Esophagus muscularis mucosa (tissue), 4 donors: ENCODE data around the gene GHRL.

Experiments
- EP300 ChIP-seq: sonication (generic); formaldehyde crosslinking; IDR thresholded peaks from one replicate; pipeline ENCODE4 v1.6.1; 2017; ENCODE audit warnings: antibody characterized with exemption
- POLR2A ChIP-seq: fragments of 450-650 bp; IDR thresholded peaks from one replicate; pipeline ENCODE4 v1.6.1; 2017; ENCODE audit warnings: antibody characterized with exemption, moderate library complexity, mild to moderate bottlenecking, low read depth
- POLR2AphosphoS5 ChIP-seq, 2 donors: sonication (generic); formaldehyde crosslinking; IDR thresholded peaks; one replicate each; pipeline ENCODE4 v1.6.1; 2017; ENCODE audit warnings: antibody characterized with exemption in 2 of 2
- TF ChIP-seq, protein P1 (sequence below), 3 experiments: fragments of 200-600 bp in 2 of 3; fragments of 450-650 bp in 1 of 3; sonication (generic) in 2 of 3; IDR thresholded peaks; one replicate each; pipeline ENCODE4 v1.5.1; 2017 to 2019; ENCODE audit warnings: antibody characterized with exemption in 3 of 3, mild to moderate bottlenecking in 2 of 3, moderate library complexity in 1 of 3

DNA sequence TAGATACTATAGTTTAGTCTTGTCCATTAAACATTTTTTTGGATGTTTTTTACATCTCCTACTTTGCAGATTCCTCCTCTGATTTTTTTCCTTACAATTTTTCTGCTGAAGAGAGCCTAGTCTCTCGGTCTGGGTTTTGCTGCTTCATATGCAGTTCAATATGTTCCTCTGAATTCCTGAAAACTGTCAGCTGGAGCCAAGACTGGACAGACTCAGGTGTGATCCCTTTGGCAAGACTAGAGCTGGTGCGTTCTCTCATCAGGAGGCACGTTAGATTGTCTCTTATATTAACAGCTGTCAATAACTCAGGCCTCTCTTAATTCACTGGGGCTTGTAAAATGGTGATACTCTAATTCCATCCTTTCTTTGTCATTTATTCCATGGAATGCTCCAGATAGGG, 13.4 kb upstream of the GHRL start:
- TF ChIP-seq, protein P1, sequence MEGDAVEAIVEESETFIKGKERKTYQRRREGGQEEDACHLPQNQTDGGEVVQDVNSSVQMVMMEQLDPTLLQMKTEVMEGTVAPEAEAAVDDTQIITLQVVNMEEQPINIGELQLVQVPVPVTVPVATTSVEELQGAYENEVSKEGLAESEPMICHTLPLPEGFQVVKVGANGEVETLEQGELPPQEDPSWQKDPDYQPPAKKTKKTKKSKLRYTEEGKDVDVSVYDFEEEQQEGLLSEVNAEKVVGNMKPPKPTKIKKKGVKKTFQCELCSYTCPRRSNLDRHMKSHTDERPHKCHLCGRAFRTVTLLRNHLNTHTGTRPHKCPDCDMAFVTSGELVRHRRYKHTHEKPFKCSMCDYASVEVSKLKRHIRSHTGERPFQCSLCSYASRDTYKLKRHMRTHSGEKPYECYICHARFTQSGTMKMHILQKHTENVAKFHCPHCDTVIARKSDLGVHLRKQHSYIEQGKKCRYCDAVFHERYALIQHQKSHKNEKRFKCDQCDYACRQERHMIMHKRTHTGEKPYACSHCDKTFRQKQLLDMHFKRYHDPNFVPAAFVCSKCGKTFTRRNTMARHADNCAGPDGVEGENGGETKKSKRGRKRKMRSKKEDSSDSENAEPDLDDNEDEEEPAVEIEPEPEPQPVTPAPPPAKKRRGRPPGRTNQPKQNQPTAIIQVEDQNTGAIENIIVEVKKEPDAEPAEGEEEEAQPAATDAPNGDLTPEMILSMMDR (IDR thresholded peaks at IDR 0.05), result no peak
- TF ChIP-seq EP300 (no peak), POLR2A (no peak), POLR2AphosphoS5 (IDR thresholded peaks at IDR 0.05) (no peak)
